Stomach smooth muscle (tissue), 2 donors: ENCODE measurements around the gene BTBD9.
A peak's percentile ranks its signal among the peaks of the same experiment; 100 is the strongest.

Experiments
- H3K27ac ChIP-seq: one replicate; pipeline ENCODE4 v1.7.0; 2013; ENCODE audit warnings: mild to moderate bottlenecking, low read length, inconsistent platforms
- H3K27me3 ChIP-seq, 2 donors: one replicate each; pipeline ENCODE4 v1.7.0; 2013; ENCODE audit warnings: low read length in 2 of 2; ENCODE audit not compliant: insufficient read depth in 2 of 2, control insufficient read depth in 1 of 2
- H3K36me3 ChIP-seq, 2 donors: one replicate each; pipeline ENCODE4 v1.7.0; 2013; ENCODE audit warnings: low read length in 2 of 2; ENCODE audit not compliant: control insufficient read depth in 2 of 2, insufficient read depth in 2 of 2
- H3K4me1 ChIP-seq: one replicate; pipeline ENCODE4 v1.7.0; 2013; ENCODE audit warnings: low read length; ENCODE audit not compliant: control insufficient read depth, insufficient read depth
- H3K4me3 ChIP-seq, 2 donors: one replicate each; pipeline ENCODE4 v1.7.0; 2013; ENCODE audit warnings: low read length in 2 of 2
- H3K9ac ChIP-seq, 2 donors: one replicate each; pipeline ENCODE4 v1.7.0; 2013; ENCODE audit warnings: low read length in 2 of 2, mild to moderate bottlenecking in 1 of 2
- H3K9me3 ChIP-seq, 2 donors: one replicate each; pipeline ENCODE4 v1.7.0; 2013; ENCODE audit warnings: low read length in 2 of 2; ENCODE audit not compliant: control insufficient read depth in 2 of 2
- donor health status: healthy.
- donor health status: Pancreatic carcinoma.

Gene BTBD9

GRCh38 chr6:38212116-38212515 lies 427.6 kb downstream of the BTBD9 start:
- peak overlapping the region; percentile 46 for H3K27ac ChIP-seq

DNA sequence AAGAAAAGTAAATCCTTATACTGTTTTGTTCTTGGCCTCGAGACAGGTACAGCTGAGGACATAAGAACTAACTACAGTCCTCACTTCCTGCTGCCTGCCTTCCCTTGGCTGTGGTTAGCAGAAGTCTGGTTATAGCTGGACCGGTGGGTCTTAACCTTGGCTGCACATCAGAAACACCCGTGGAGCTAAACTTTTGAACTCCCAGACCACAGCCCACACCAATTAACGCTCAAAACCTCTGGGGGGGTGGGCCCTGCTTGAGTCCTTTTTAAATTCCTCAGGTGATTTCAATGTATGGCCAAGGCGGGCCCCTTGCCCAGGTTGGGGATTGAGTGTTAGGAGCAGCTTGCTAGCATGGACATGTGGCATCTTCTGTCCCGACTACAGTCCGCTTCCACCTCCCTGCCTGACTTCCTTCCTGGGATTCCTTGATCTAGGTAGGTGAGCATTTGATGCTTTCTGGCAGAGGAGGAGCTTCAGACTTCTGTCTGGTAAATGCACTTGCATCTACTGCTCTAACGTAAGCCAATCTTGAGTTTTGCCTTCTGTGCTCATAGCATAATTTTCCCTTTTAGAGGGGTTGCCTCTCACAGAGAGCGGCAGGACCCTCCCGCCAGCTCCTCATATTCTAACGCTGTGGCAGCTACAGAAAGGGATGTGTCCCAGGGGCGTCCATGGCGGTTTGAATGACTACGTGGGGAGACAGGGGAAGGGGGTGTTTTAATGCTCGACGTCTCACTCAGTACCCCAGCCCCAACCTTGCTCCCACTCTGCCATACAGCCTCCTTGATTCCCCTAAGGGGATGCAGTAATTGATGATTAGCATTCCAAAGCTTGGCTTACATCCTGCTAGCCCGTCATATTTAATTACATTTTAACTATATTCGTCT lies 430.1 kb downstream of the BTBD9 start:
- Histone ChIP-seq H3K36me3 (no peaks in the 10 kb centered on the region), H3K4me1 (peaks cover 18% of the 10 kb centered on the region), H3K9me3 (no peaks in the 10 kb centered on the region), H3K9ac (no peak overlapping the region), H3K27ac (no peak overlapping the region), H3K27me3 (no peaks in the 10 kb centered on the region), H3K4me3 (no peak overlapping the region)

More at GRCh38 chr6:38212116-38212515, 427.6 kb downstream of the BTBD9 start:
- no peaks in the 10 kb centered on the region for H3K9me3 ChIP-seq
- H3K4me3 ChIP-seq = no peak overlapping the region
- no peak overlapping the region for H3K9ac ChIP-seq
- H3K36me3 ChIP-seq = no peaks in the 10 kb centered on the region
- H3K27me3 ChIP-seq = no peaks in the 10 kb centered on the region
- H3K4me1 ChIP-seq = peaks cover 18% of the 10 kb centered on the region

GRCh38 chr6:38208028-38208427 lies 431.7 kb downstream of the BTBD9 start:
- Histone ChIP-seq H3K27me3 (no peaks in the 10 kb centered on the region), H3K36me3 (no peaks in the 10 kb centered on the region), H3K27ac (no peak overlapping the region), H3K4me3 (no peak overlapping the region), H3K4me1 (peaks cover 16% of the 10 kb centered on the region), H3K9me3 (no peaks in the 10 kb centered on the region), H3K9ac (no peak overlapping the region)

DNA sequence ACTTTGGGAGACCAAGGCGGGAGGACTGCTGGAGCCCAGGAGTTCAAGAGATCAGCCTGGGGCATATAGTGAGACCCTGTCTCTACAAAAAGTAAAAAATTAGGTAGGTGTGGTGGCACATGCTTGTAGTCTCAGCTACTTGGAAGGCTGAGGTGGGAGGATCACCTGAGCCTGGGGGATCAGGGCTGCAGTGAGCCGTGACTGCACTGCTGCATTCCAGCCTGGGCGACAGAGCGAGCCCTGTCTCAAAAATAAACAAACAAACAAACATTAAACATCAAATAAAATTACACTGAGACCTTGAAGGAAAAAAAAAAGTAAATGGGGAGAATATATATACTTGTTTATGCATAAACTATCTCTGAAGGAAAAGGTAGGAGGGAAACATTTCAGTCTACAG lies 432.4 kb downstream of the BTBD9 start:
- Histone ChIP-seq H3K9ac (no peak overlapping the region), H3K4me3 (no peak overlapping the region), H3K27ac (no peak overlapping the region), H3K9me3 (no peaks in the 10 kb centered on the region), H3K36me3 (no peaks in the 10 kb centered on the region), H3K4me1 (peaks cover 11% of the 10 kb centered on the region), H3K27me3 (no peaks in the 10 kb centered on the region)

GRCh38 chr6:38198219-38198618 lies 441.5 kb downstream of the BTBD9 start:
- Histone ChIP-seq H3K9ac (no peak overlapping the region), H3K27me3 (no peaks in the 10 kb centered on the region), H3K9me3 (no peaks in the 10 kb centered on the region), H3K36me3 (no peaks in the 10 kb centered on the region), H3K4me3 (no peak overlapping the region), H3K4me1 (no peaks in the 10 kb centered on the region), H3K27ac (no peak overlapping the region)

- Histone ChIP-seq H3K27ac (no peak overlapping the region), H3K36me3 (peaks cover 0 to 2% of the 10 kb centered on the region in 2 donors), H3K27me3 (no peaks in the 10 kb centered on the region), H3K9me3 (no peaks in the 10 kb centered on the region), H3K9ac (no peak overlapping the region), H3K4me1 (peaks cover 2% of the 10 kb centered on the region), H3K4me3 (no peak overlapping the region)
Measured at GRCh38 chr6:38195113-38195635, 444.6 kb downstream of the BTBD9 start.

DNA sequence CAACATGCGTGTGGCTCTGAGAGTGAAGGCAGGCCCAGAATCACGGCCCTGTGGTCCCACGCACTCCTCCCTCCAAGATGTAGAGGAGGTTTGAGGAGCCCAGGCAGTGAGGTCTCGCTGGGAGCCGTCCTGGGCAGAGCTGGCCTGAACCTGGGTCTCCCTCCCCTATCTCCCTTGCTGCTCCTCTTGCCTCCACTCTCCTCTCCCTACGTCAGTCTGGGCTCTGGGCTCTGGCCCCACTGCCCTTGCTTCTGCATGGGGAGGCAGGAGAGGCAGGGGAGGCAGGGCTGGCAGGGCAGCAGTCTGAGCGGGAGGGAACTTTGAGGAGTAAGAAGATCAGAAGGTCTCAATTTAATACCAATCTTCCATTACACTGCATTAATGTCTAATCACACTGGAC lies 445.1 kb downstream of the BTBD9 start:
- no peak overlapping the region for H3K4me3 ChIP-seq
- no peak overlapping the region for H3K9ac ChIP-seq
- H3K27me3 ChIP-seq = no peaks in the 10 kb centered on the region
- H3K36me3 ChIP-seq = peaks cover 0 to 2% of the 10 kb centered on the region in 2 donors
- no peak overlapping the region for H3K27ac ChIP-seq
- peaks cover 2% of the 10 kb centered on the region for H3K4me1 ChIP-seq
- no peaks in the 10 kb centered on the region for H3K9me3 ChIP-seq

DNA sequence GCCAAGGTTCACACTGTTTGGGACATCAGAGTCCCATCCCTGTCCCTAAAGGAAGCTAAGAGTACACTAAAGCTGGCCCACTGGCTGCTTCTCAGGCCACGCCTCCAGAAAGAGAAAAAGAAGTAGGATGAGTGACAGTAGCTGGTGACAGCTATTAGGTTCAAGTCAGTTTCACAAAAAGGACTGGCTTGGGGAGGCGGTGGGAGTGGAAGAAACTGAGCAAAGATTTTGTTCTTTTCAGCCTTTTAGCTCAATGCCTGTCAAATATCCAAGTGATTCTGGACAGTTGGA lies 445.5 kb downstream of the BTBD9 start:
- no peaks in the 10 kb centered on the region for H3K27me3 ChIP-seq

GRCh38 chr6:38193481-38194281 lies 446.0 kb downstream of the BTBD9 start:
- peaks cover 2% of the 10 kb centered on the region for H3K4me1 ChIP-seq
- no peak overlapping the region for H3K9ac ChIP-seq
- H3K9me3 ChIP-seq = no peaks in the 10 kb centered on the region
- no peaks in the 10 kb centered on the region for H3K27me3 ChIP-seq
- H3K4me3 ChIP-seq = no peak overlapping the region
- H3K36me3 ChIP-seq = peaks cover 0 to 2% of the 10 kb centered on the region in 2 donors
- H3K27ac ChIP-seq = no peak overlapping the region

More for the DNA sequence above, 445.5 kb downstream of the BTBD9 start:
- Histone ChIP-seq H3K4me1 (peaks cover 2% of the 10 kb centered on the region), H3K27ac (no peak overlapping the region), H3K9me3 (no peaks in the 10 kb centered on the region), H3K9ac (no peak overlapping the region), H3K4me3 (no peak overlapping the region), H3K36me3 (peaks cover 0 to 2% of the 10 kb centered on the region in 2 donors)

GRCh38 chr6:38193051-38193450 lies 446.7 kb downstream of the BTBD9 start:
- Histone ChIP-seq H3K4me1 (peaks cover 2% of the 10 kb centered on the region), H3K9ac (no peak overlapping the region), H3K36me3 (peaks cover 0 to 2% of the 10 kb centered on the region in 2 donors), H3K9me3 (no peaks in the 10 kb centered on the region), H3K27me3 (no peaks in the 10 kb centered on the region), H3K27ac (no peak overlapping the region), H3K4me3 (no peak overlapping the region)
